T-helper 1 cell treated with Interleukin-12 subunit alpha and Interleukin-12 subunit beta and Interleukin-4 antibody, amounts not matched to agents 30 ng/mL and 1 ng/mL, for 36 hours (primary cell): Measurements from ENCODE around the gene HOXB1. TPM values are rescaled to one million over a fixed set of nuclear protein-coding genes. Genes with fewer than 3 reads are reported as not detected.

Experiments
- intact Hi-C: fragments of 100-400 bp; cut with micrococcal nuclease; formaldehyde crosslinking; loops from one replicate; pipeline ENCODE4 v1.15.1; 2024
- total RNA-seq: library from RNA; stranded (reverse); gene quantifications from 2 replicates; pipeline ENCODE4 v1.2.3, GENCODE V29; 2022

Gene HOXB1
- not detected in 2 replicates for total RNA-seq

- intact Hi-C loops = no loop called here
These were observed at the start of gene HOXB1 for GRCh38 chr17:48530887-48531272. TSS of gene HOXB1 (minus strand) at chr17:48531011. CDS start at chr17:48530904, 107 bp downstream.

- intact Hi-C loops = loop anchor here (5.0 kb wide), 1 partner anchor 153 kb away; no protein-coding TSS in a partner anchor
These were observed 49.1 kb upstream of the HOXB1 start for GRCh38 chr17:48579760-48580554.

GRCh38 chr17:48579471-48579759, 48.6 kb upstream of the HOXB1 start:
- intact Hi-C loops = loop anchor here (5.0 kb wide), 1 partner anchor 152 kb away; no protein-coding TSS in a partner anchor

GRCh38 chr17:48578616-48579470, 48.0 kb upstream of the HOXB1 start:
- intact Hi-C loops = loop anchor here (1.0 to 5.0 kb wide), 3 partner anchors 36 to 152 kb away; no protein-coding TSS in a partner anchor

GRCh38 chr17:48577946-48578615, 47.3 kb upstream of the HOXB1 start, which contains the start of gene HOXB4:
TSS of gene HOXB4 (minus strand) at chr17:48578350. CDS start at chr17:48578319, 31 bp downstream.
- intact Hi-C loops = loop anchor here (1.0 to 5.0 kb wide), 3 partner anchors 35 to 151 kb away; no protein-coding TSS in a partner anchor

GRCh38 chr17:48577330-48577945, 46.6 kb upstream of the HOXB1 start:
- intact Hi-C loops = loop anchor here (5.0 kb wide), 1 partner anchor 150 kb away; no protein-coding TSS in a partner anchor

- intact Hi-C loops = loop anchor here (5.0 kb wide), 1 partner anchor 149 kb away; no protein-coding TSS in a partner anchor
These were observed 45.9 kb upstream of the HOXB1 start for GRCh38 chr17:48576479-48577309.

- intact Hi-C loops = loop anchor here (5.0 kb wide), 1 partner anchor 149 kb away; no protein-coding TSS in a partner anchor
These were observed 45.1 kb upstream of the HOXB1 start for GRCh38 chr17:48575673-48576478.

GRCh38 chr17:48575066-48575582, 44.3 kb upstream of the HOXB1 start:
- intact Hi-C loops = loop anchor here (5.0 kb wide), 1 partner anchor 148 kb away; no protein-coding TSS in a partner anchor

GRCh38 chr17:48574505-48575065, 43.8 kb upstream of the HOXB1 start:
- intact Hi-C loops = loop anchor here (5.0 kb wide), 1 partner anchor 147 kb away; no protein-coding TSS in a partner anchor

- intact Hi-C loops = no loop called here
These were observed 41.1 kb upstream of the HOXB1 start for GRCh38 chr17:48571826-48572417.

GRCh38 chr17:48571024-48571818, 40.4 kb upstream of the HOXB1 start:
- intact Hi-C loops = no loop called here

GRCh38 chr17:48570325-48571023, 39.7 kb upstream of the HOXB1 start:
- intact Hi-C loops = no loop called here

GRCh38 chr17:48569674-48570324, 39.0 kb upstream of the HOXB1 start:
- intact Hi-C loops = no loop called here

GRCh38 chr17:48569240-48569582, 38.4 kb upstream of the HOXB1 start:
- intact Hi-C loops = no loop called here
